Measurements from ENCODE around the gene PTPRF.

- no peak for TF ChIP-seq CTCF (IDR thresholded peaks at IDR 0.05; ENCODE audit: insufficient read depth, low read length, poor library complexity, severe bottlenecking)
- TF ChIP-seq EZH2phosphoT487 (conservative IDR thresholded peaks at IDR 0.05; ENCODE audit: low read length): no peak
Measured at GRCh38 chr1:43586136-43586731, 55.6 kb downstream of the PTPRF start.
